HG02610 (cell line): Measurements from ENCODE around the gene PRSS35.
"Not testable (repeated sequence)": the region's sequence is repeated elsewhere in the genome, so short reads cannot be mapped to it uniquely, and the experiment has no call there.

Experiments used
- ATAC-seq: cut with Tn5 transposase; IDR thresholded peaks from one replicate; pipeline ENCODE4 v1.9.1; 2021; ENCODE audit warnings: mild to moderate bottlenecking, moderate library complexity; ENCODE audit not compliant: unreplicated experiment

PRSS35 gene

DNA sequence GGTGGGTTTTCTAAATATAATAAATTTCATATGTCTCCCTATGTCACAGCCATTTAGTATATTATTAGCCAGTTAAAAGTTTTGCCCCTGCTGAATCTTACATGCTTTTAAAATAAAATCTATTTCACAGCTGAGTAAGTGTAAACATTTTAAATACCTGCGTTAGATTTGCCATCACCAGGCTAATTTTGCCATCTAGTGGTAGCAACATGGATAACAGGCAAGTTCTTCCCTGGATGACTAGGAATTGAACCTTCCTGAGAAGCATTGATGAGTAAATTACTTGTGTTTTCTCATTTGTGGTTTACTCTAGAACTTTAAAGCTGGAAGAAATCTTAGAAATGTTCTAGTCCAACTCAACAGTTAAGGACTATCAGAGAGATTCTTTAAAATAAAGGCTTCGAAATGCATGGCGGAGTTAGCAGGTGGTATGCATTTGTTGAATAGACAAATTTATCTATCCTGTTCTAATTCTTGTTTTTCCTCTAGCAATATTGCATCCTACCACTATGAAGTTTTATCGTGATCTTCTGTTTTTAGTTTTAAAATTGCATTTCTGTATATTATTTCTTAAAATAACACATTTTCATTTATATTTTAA lies 2.6 kb downstream of the PRSS35 start:
- ATAC-seq = peak; percentile 55

DNA sequence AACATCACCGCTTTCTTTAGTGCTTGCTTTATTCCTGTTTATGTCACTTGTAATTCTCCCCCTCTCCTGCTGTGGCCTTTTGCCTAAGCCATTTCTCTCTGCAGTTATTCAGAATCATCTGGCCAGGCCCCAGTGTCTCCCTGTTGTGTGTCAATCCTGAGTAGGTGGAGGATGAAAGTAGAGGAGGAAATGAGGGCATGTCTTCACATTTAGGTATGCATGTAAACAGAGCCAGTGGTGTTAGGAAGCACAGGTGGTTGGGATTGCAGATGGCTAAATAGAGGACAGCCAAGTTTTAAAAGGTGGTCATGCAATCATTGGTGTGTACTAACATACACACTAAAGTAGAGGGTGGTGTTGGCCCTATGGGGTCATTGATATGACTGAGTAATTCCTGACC lies 5.2 kb downstream of the PRSS35 start:
- no peak for ATAC-seq

DNA sequence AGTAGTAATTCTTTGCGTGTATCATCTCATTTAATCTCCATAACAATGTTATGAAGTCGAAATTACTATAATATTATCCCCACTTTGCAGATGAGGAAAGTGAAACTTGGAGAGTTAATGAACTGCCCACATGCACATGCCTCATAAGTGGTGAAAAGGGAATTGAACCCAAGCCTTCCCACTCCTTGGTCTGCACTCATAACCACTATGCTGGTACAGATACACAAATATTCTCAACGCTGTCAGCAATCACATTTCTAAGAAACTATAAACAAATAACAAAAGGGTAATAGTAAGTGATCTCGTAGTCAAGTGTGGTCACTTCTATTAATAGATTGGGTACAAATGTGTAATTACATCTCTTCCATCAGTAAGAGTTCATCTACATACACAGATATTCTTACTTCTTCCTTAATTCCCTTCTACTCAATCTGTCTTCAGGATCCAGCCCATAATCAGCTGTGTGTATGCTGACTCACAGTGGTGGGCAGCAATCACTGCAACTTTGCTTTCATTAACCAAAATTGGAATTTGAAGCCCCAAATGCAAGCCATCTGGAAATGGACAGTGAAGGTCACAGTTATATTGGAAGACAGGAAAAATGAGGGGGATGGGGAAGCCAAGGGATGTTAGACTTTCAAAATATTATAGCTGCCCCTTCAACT lies 6.6 kb downstream of the PRSS35 start:
- ATAC-seq = no peak

DNA sequence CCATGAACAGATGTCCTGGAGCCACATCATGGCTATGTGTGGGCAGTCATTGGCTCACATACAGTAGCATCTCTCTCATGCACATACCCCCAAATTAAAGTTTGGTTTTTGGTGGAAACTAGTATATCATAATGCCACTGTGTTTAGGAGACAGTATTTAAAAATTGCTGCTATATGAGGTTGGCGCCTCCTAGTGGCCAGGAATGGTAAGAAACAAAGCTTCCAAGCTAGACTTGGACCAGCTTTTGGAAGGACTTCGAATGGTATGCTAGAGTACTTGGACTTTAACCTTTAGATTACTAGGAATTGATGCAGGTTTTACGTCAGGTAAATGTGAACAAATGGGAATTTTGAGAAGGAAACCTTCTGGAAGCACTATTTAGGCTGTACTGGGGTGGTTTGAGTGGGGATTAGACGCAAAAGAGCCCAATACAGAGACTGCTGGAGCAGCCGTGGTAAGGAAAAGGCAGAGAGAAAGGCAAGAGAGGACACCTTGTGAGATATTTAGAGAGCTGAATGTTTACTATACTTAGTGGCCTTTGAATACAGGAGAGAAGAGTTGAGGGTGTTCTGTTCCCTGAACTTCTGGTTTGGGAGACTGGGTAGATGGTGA lies 23.8 kb downstream of the PRSS35 start:
- ATAC-seq = peak; percentile 76

DNA sequence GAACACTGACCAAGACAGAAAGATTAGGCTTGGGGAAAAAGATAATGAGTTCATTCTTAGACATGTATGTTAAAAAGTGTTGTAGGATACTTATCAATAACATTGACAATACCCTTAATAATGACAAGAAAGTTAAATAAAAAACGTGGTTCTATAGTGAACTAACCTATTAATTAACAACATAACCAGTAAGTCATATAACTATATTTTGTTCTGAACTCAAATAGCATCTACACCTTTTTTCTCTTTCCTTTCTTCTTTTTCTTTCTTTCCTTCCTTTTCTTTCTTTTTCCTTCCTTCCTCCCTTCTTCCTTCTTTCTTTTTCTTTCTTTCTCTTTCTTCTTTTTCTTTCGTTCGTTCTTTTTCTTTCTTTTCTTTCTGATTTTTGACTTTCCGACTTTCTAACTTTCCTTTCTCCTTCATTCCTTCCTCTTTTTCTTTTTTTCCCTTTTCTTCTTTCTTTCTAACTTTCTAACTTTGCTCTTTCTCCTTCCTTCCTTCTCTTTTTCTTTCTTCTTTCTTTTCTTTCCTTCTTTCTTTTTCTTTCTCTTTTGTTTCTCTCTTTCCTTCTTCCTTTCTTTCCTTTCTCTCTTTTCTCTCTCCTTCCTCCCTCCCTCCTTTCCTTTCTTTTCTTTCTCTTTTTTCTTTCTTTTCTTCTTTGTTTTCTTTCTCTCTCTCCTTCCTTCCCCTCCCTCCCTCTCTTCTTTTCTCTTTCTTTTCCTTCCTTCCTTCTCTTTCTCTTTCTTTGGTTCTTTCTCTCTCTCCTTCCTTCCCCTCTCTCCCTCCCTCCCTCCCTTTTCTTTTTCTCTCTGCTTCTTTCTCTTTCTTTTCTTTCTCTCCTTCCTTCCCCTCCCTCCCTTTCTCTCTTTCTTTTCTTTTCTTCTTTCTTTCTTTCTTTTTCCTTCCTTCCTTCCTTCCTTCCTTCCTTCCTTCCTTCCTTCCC lies 24.6 kb downstream of the PRSS35 start:
- no peak for ATAC-seq

GRCh38 chr6:83539678-83540077 lies 27.3 kb downstream of the PRSS35 start:
- ATAC-seq = no peak

- ATAC-seq = no peak
Observed at GRCh38 chr6:83546636-83547035, 34.3 kb downstream of the PRSS35 start.

DNA sequence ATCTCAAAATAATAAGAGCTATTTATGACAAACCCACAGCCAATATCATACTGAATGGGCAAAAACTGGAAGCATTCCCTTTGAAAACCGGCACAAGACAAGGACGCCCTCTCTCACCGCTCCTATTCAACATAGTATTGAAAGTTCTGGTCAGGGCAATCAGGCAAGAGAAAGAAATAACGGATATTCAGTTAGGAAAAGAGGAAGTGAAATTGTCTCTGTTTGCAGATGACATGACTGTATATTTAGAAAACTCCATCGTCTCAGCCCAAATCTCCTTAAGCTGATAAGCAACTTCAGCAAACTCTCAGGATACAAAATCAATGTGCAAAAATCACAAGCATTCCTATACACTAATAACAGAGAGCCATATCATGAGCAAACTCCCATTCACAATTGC lies 38.1 kb downstream of the PRSS35 start:
- ATAC-seq = not testable (repeated sequence)

DNA sequence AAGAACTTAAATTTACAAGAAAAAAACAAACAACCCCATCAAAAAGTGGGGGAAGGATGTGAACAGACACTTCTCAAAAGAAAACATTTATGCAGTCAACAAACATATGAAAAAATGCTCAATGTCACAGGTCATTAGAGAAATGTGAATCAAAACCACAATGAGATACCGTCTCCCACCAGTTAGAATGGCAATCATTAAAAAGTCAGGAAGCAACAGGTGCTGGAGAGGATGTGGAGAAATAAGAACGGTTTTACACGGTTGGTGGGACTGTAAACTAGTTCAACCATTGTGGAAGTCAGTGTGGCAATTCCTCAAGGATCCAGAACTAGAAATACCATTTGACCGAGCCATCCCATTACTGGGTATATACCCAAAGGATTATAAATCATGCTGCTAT lies 39.4 kb downstream of the PRSS35 start:
- ATAC-seq = not testable (repeated sequence)

- no peak for ATAC-seq
Observed at GRCh38 chr6:83556871-83557270, 44.5 kb downstream of the PRSS35 start.

DNA sequence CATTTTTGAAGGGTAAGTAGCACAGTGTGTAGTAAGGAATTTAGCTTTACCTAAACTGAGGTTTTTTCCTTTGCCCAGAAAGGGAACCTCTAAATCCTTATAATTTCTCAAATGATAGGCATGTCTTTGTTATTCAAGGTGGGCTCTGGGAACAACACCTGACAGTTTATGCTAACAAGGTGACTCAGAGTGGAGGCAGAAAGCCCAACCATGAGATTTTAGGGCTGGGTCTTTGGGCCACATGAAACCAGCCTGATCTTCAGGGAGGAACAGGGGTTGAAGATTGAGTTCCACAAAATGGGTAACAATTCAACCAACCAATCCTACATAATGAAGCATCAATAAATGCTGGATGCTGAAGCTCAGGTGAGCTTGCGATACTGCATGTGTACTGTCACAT lies 46.6 kb downstream of the PRSS35 start:
- no peak for ATAC-seq

DNA sequence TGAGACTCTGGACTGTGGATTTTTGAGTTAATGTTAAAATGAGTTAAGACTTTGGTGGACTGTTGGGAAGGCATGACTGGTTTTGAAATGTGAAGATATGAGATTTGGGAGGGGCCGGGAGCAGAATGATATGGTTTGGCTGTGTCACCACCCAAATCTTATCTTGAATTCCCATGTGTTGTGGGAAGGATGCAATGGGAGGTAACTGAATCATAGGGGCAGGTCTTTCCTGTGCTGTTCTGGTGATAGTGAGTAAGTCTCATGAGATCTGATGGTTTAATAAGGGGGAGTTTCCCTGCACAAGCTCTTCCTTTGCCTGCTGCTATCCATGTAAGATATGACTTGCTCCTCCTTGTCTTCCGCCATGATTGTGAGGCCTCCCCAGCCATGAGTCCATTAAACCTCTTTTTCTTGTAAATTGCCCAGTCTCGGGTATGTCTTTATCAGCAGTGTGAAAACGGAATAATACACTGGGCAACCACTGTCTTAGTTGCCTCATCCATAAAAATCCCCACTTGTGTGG lies 59.4 kb downstream of the PRSS35 start:
- not testable (repeated sequence) for ATAC-seq

DNA sequence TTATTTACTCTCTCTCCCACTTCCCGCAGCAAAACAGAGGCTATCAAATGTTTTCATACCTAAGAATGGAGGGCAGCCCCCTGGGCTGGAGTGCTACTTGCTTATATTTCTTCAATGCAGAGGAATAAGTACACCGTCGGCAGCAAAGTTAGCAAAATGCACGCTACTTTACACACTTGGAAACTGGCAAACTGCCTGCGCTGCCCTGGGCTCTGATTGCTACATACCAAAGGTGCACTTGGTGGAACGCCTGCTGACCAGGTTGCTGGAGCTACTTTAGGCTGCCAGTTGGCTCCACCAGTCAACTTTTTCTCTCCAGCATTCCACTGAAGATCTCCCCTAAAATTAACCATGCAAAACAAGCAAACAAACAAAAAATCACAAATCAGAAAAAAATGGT lies 62.4 kb downstream of the PRSS35 start:
- ATAC-seq = no peak
